ENCODE results near the gene SYTL3. TPM values are rescaled to one million over a fixed set of nuclear protein-coding genes. Genes with fewer than 3 reads are reported as not detected.

Gene SYTL3
- total RNA-seq, 1 donor from 2014 or later = 2.8 TPM

DNA sequence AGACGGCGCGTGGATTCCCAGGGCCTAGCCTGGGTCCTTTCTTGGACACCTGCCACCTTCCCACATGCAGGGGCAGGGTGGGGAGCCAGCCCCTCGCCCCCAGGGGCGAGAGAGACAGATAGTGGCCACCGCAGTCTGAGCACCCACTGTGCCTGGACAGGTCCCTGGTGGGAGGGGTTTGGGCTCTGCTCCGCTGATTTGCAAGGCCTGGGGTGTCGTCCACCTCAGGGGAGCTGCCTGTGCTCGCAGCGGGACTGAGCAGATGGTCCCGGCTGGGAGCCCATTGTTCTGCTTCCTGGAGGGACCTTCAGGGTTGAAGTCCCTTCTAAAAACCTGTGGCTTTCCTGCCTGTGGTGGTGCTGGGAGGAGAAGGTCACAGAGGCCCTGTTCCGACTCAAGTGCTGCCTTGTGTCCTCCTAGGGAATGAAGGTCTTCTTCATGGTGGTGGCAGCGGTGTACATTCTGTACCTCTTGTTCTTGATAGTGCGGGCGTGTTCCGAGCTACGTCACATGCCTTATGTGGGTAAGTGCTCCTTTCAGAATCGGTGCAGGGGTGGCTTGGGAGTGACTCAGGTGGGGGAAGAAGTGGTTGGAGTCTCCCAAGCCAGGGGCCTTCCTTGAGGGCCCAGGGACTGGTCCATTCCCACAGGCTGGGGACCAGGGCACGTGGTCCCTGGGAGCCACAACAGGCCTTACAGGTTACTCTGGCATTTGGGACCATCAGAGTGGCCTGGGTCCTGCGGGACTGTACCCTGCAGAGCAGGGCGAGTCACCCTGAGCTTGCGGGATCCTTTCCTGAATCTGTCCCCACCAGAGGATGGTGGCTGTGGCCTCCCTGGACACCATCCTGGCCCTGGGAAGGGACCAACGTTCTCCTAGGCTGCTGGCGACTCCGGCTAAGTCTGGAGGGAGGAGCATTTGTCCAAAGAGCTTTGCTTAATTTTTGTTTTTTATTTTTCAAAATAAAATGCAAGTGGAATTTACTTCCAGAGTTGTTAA, 24.9 kb upstream of the SYTL3 start:
- Mint-ChIP-seq H3K27ac (ENCODE audit: unreplicated experiment) (peak overlapping the region; percentile 84), H3K36me3 (ENCODE audit: unreplicated experiment) (peaks cover 3% of the 10 kb centered on the region), H3K4me3 (ENCODE audit: unreplicated experiment) (peak overlapping the region; percentile 7), H3K4me1 (ENCODE audit: low read depth, unreplicated experiment) (peaks cover 51% of the 10 kb centered on the region), H3K9me3 (ENCODE audit: unreplicated experiment) (peaks cover 24% of the 10 kb centered on the region), H3K27me3 (ENCODE audit: unreplicated experiment) (peaks cover 17% of the 10 kb centered on the region)
- no peak for TF ChIP-seq CTCF (IDR thresholded peaks at IDR 0.05; ENCODE audit: partially characterized antibody, unreplicated experiment)
- no peak for DNase-seq

GRCh38 chr6:158625881-158626305, 24.0 kb upstream of the SYTL3 start:
- TF ChIP-seq CTCF (IDR thresholded peaks at IDR 0.05; ENCODE audit: partially characterized antibody, unreplicated experiment) = no peak
- Mint-ChIP-seq H3K27me3 (ENCODE audit: unreplicated experiment) (peaks cover 17% of the 10 kb centered on the region), H3K4me3 (ENCODE audit: unreplicated experiment) (peak overlapping the region; percentile 48), H3K36me3 (ENCODE audit: unreplicated experiment) (peaks cover 3% of the 10 kb centered on the region), H3K4me1 (ENCODE audit: low read depth, unreplicated experiment) (peaks cover 51% of the 10 kb centered on the region), H3K9me3 (ENCODE audit: unreplicated experiment) (peaks cover 24% of the 10 kb centered on the region), H3K27ac (ENCODE audit: unreplicated experiment) (peak overlapping the region; percentile 39)
- DNase-seq = peak; percentile 50

- peak overlapping the region; percentile 82 for H3K4me3 Mint-ChIP-seq (ENCODE audit: unreplicated experiment)
- H3K27ac Mint-ChIP-seq (ENCODE audit: unreplicated experiment) = peak overlapping the region; percentile 98
- peaks cover 7% of the 10 kb centered on the region for H3K36me3 Mint-ChIP-seq (ENCODE audit: unreplicated experiment)
- H3K9me3 Mint-ChIP-seq (ENCODE audit: unreplicated experiment) = peaks cover 24% of the 10 kb centered on the region
- no peak for TF ChIP-seq CTCF (IDR thresholded peaks at IDR 0.05; ENCODE audit: partially characterized antibody, unreplicated experiment)
- peaks cover 57% of the 10 kb centered on the region for H3K4me1 Mint-ChIP-seq (ENCODE audit: low read depth, unreplicated experiment)
- H3K27me3 Mint-ChIP-seq (ENCODE audit: unreplicated experiment) = peaks cover 17% of the 10 kb centered on the region
- no peak for DNase-seq
These were observed 23.3 kb upstream of the SYTL3 start for GRCh38 chr6:158626360-158627167.

GRCh38 chr6:158627168-158627939, 22.5 kb upstream of the SYTL3 start:
- DNase-seq = no peak
- H3K4me1 Mint-ChIP-seq (ENCODE audit: low read depth, unreplicated experiment) = peaks cover 57% of the 10 kb centered on the region
- H3K27ac Mint-ChIP-seq (ENCODE audit: unreplicated experiment) = peak overlapping the region; percentile 98
- TF ChIP-seq CTCF (IDR thresholded peaks at IDR 0.05; ENCODE audit: partially characterized antibody, unreplicated experiment) = no peak
- peaks cover 19% of the 10 kb centered on the region for H3K27me3 Mint-ChIP-seq (ENCODE audit: unreplicated experiment)
- H3K9me3 Mint-ChIP-seq (ENCODE audit: unreplicated experiment) = peaks cover 26% of the 10 kb centered on the region
- peak overlapping the region; percentile 82 for H3K4me3 Mint-ChIP-seq (ENCODE audit: unreplicated experiment)
- peaks cover 9% of the 10 kb centered on the region for H3K36me3 Mint-ChIP-seq (ENCODE audit: unreplicated experiment)
